ENCODE results near the gene NKIRAS1.

NKIRAS1 gene

DNA sequence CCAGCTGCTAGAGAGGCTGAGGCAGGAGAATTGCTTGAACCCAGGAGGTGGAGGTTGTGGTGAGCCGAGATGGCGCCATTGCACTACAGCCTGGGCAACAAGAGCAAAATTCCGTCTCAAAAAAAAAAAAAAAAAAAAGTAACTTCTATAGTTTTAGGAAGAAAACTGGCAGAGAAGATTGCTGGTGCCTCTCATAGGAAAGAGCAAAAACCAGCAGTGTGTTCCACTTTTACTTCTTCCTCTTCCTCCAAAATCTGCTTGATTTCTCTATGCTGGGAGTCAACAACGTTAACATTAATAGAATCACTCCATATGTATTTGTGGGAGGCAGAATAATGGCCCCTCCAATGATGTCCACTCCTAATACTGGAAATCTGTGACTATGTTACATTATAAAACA lies 15.8 kb upstream of the NKIRAS1 start:
- Histone ChIP-seq H3K36me3 (ENCODE audit: insufficient read depth) (no peaks in the 10 kb centered on the region), H3K27ac (no peak overlapping the region), H3K4me1 (ENCODE audit: low read depth, poor library complexity, severe bottlenecking) (no peaks in the 10 kb centered on the region), H3K9ac (no peak overlapping the region), H3K4me3 (IDR thresholded peaks at IDR 0.05; ENCODE audit: insufficient read depth, low read depth, low read length) (no peak overlapping the region), H3K79me2 (ENCODE audit: insufficient read depth, low read depth) (no peaks in the 10 kb centered on the region), H4K20me1 (ENCODE audit: insufficient read depth) (no peaks in the 10 kb centered on the region), H3K4me2 (no peak overlapping the region), H3K27me3 (ENCODE audit: insufficient read depth, low read depth) (no peaks in the 10 kb centered on the region), H2AFZ (ENCODE audit: low read depth) (no peak overlapping the region)
- TF ChIP-seq, protein P1, sequence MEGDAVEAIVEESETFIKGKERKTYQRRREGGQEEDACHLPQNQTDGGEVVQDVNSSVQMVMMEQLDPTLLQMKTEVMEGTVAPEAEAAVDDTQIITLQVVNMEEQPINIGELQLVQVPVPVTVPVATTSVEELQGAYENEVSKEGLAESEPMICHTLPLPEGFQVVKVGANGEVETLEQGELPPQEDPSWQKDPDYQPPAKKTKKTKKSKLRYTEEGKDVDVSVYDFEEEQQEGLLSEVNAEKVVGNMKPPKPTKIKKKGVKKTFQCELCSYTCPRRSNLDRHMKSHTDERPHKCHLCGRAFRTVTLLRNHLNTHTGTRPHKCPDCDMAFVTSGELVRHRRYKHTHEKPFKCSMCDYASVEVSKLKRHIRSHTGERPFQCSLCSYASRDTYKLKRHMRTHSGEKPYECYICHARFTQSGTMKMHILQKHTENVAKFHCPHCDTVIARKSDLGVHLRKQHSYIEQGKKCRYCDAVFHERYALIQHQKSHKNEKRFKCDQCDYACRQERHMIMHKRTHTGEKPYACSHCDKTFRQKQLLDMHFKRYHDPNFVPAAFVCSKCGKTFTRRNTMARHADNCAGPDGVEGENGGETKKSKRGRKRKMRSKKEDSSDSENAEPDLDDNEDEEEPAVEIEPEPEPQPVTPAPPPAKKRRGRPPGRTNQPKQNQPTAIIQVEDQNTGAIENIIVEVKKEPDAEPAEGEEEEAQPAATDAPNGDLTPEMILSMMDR (conservative IDR thresholded peaks at IDR 0.05; ENCODE audit: low read depth, low read length) = no peak

- Histone ChIP-seq H4K20me1 (ENCODE audit: insufficient read depth) (no peaks in the 10 kb centered on the region), H3K4me2 (no peak overlapping the region), H3K9ac (no peak overlapping the region), H3K27ac (no peak overlapping the region), H3K36me3 (ENCODE audit: insufficient read depth) (no peaks in the 10 kb centered on the region), H3K79me2 (ENCODE audit: insufficient read depth, low read depth) (no peaks in the 10 kb centered on the region), H3K27me3 (ENCODE audit: insufficient read depth, low read depth) (no peaks in the 10 kb centered on the region), H3K4me1 (ENCODE audit: low read depth, poor library complexity, severe bottlenecking) (no peaks in the 10 kb centered on the region), H3K4me3 (IDR thresholded peaks at IDR 0.05; ENCODE audit: insufficient read depth, low read depth, low read length) (no peak overlapping the region), H2AFZ (ENCODE audit: low read depth) (no peak overlapping the region)
- TF ChIP-seq, protein P1 (conservative IDR thresholded peaks at IDR 0.05; ENCODE audit: low read depth, low read length) = no peak
Observed at GRCh38 chr3:23931597-23931996, 14.8 kb upstream of the NKIRAS1 start.

DNA sequence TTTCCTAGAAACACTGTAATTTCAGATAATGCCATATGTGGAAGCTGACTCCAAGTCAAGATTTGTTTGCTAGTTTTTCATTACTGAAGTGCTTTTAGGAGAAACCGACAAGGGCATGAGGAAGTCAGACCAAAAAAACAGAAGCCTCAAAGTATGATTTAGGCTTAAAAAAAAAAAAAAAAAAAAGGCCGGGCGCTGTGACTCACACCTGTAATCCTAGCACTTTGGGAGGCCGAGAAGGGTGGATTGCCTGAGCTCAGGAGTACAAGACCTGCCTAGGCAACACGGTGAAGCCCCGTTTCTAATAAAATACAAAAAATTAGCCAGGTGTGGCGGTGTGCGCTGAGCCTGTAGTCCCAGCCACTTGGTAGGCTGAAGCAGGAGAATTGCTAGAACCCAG lies 11.7 kb upstream of the NKIRAS1 start:
- H3K4me2 ChIP-seq = no peak overlapping the region

DNA sequence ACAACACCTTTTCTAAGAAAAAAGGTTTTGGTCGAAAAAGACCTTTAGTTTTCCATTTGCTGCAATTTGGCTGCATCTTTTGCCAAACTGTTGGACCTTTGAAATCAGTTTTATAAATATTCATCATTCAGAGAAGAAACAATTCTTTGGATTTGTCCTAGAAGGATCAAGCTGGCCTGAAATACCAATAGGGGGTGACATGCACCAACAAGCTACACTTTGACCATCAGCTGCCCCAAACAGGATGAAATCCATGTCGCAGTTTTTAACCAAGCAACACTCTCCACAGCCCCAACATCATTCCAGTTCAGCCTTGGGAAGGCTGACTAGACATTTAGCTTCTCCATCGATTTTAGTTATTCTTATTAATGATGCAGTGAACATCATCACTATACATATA lies 9.9 kb upstream of the NKIRAS1 start:
- no peak overlapping the region for H3K4me2 ChIP-seq
- no peaks in the 10 kb centered on the region for H3K27me3 ChIP-seq (ENCODE audit: insufficient read depth, low read depth)
- H4K20me1 ChIP-seq (ENCODE audit: insufficient read depth) = no peaks in the 10 kb centered on the region
- H3K36me3 ChIP-seq (ENCODE audit: insufficient read depth) = no peaks in the 10 kb centered on the region
- H3K4me1 ChIP-seq (ENCODE audit: low read depth, poor library complexity, severe bottlenecking) = no peaks in the 10 kb centered on the region
- no peak overlapping the region for H3K9ac ChIP-seq
- H3K79me2 ChIP-seq (ENCODE audit: insufficient read depth, low read depth) = no peaks in the 10 kb centered on the region
- H3K27ac ChIP-seq = no peak overlapping the region
- no peak overlapping the region for H2AFZ ChIP-seq (ENCODE audit: low read depth)
- TF ChIP-seq, protein P1 (conservative IDR thresholded peaks at IDR 0.05; ENCODE audit: low read depth, low read length) = no peak
- H3K4me3 ChIP-seq (IDR thresholded peaks at IDR 0.05; ENCODE audit: insufficient read depth, low read depth, low read length) = no peak overlapping the region

More for the DNA sequence above, 11.7 kb upstream of the NKIRAS1 start:
- Histone ChIP-seq H3K4me3 (IDR thresholded peaks at IDR 0.05; ENCODE audit: insufficient read depth, low read depth, low read length) (no peak overlapping the region), H3K36me3 (ENCODE audit: insufficient read depth) (no peaks in the 10 kb centered on the region), H3K27me3 (ENCODE audit: insufficient read depth, low read depth) (no peaks in the 10 kb centered on the region), H2AFZ (ENCODE audit: low read depth) (no peak overlapping the region), H3K79me2 (ENCODE audit: insufficient read depth, low read depth) (no peaks in the 10 kb centered on the region), H3K9ac (no peak overlapping the region), H3K27ac (no peak overlapping the region), H4K20me1 (ENCODE audit: insufficient read depth) (no peaks in the 10 kb centered on the region), H3K4me1 (ENCODE audit: low read depth, poor library complexity, severe bottlenecking) (no peaks in the 10 kb centered on the region)
- TF ChIP-seq, protein P1 (conservative IDR thresholded peaks at IDR 0.05; ENCODE audit: low read depth, low read length) = no peak
